Peyer's patch (tissue), 4 donors: Measurements from ENCODE around the gene MYO9A.

Source experiments
- POLR2A ChIP-seq, 2 donors: fragments of 450-650 bp; IDR thresholded peaks; one replicate each; pipeline ENCODE4 v1.5.1; 2017; ENCODE audit warnings: antibody characterized with exemption in 2 of 2, mild to moderate bottlenecking in 2 of 2, moderate library complexity in 2 of 2
- TF ChIP-seq, protein P1 (sequence below), 6 experiments: fragments of 450-650 bp in 4 of 6; fragments of 200-600 bp in 2 of 6; sonication (generic) in 1 of 6; IDR thresholded peaks; one replicate each; pipeline ENCODE4 v1.5.1; 2017 to 2019; ENCODE audit warnings: antibody characterized with exemption in 6 of 6, mild to moderate bottlenecking in 3 of 6, moderate library complexity in 1 of 6

DNA sequence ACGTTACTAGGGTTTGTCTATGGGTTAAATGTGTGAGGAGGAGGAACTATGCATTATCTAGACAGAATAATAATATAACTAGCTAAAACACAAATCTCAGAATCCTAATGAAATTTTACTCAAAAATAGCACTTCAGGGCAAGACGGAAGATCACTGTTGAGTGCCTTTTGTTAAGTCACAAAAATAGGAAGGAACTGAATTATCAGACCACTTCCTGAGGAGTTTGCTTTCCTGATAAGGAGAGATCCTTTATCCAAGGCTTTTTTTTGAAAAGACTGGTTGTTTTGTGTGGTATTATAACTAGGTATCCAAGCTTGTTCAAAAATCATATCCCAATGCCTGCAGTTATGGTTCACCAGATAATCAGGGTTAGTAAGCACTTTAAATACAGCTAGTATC is 273.0 kb downstream of the MYO9A start:
- no peak for TF ChIP-seq POLR2A (IDR thresholded peaks at IDR 0.05)
- TF ChIP-seq, protein P1, sequence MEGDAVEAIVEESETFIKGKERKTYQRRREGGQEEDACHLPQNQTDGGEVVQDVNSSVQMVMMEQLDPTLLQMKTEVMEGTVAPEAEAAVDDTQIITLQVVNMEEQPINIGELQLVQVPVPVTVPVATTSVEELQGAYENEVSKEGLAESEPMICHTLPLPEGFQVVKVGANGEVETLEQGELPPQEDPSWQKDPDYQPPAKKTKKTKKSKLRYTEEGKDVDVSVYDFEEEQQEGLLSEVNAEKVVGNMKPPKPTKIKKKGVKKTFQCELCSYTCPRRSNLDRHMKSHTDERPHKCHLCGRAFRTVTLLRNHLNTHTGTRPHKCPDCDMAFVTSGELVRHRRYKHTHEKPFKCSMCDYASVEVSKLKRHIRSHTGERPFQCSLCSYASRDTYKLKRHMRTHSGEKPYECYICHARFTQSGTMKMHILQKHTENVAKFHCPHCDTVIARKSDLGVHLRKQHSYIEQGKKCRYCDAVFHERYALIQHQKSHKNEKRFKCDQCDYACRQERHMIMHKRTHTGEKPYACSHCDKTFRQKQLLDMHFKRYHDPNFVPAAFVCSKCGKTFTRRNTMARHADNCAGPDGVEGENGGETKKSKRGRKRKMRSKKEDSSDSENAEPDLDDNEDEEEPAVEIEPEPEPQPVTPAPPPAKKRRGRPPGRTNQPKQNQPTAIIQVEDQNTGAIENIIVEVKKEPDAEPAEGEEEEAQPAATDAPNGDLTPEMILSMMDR (IDR thresholded peaks at IDR 0.05) = no peak
